Stimulated activated CD4-positive, alpha-beta T cell treated with anti-CD3 and anti-CD28 coated beads, TNF-alpha, amount 100 ng/mL, for 1 hour (primary cell): ENCODE results near the gene GRK3.

ENCODE experiments used
- DNase-seq, 3 donors: peaks; one replicate each; pipeline ENCODE4 v3.0.0-alpha.2; 2020; ENCODE audit warnings: low read depth in 3 of 3, low spot score in 1 of 3

The GRK3 gene

DNA sequence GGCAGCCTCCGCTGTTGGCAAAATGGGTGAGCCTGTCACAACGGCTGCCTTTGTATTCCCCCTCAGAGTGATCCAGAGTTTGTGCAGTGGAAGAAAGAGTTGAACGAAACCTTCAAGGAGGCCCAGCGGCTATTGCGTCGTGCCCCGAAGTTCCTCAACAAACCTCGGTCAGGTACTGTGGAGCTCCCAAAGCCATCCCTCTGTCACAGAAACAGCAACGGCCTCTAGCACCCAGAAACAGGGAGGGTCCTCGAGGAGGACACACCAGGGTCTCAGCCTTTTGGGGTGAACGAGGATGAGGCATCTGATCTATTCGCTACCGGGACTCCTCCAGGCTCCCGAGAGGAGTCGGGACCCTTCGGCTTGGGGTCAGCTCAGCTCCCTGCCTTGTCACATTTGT is 157.7 kb downstream of the GRK3 start:
- DNase-seq, result no peak

DNA sequence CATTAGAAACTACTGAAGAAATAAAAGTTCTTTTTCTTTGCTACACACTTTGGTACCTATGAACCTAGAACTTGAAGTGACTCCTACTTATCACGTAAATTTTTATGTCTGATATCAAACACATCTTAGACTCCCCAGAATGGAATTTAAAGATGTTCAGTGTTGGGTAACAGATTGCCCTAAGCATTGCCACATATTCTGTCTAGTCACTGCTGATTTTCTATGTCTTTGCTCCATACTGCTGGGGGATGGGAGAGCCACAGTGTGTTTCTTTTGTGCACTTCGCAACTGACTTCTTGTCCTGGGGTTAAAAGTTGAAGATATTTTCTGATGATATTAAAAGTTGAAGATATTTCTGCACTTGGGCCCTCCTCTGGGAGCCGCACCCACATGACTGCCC is 158.2 kb downstream of the GRK3 start:
- DNase-seq, result no peak

DNA sequence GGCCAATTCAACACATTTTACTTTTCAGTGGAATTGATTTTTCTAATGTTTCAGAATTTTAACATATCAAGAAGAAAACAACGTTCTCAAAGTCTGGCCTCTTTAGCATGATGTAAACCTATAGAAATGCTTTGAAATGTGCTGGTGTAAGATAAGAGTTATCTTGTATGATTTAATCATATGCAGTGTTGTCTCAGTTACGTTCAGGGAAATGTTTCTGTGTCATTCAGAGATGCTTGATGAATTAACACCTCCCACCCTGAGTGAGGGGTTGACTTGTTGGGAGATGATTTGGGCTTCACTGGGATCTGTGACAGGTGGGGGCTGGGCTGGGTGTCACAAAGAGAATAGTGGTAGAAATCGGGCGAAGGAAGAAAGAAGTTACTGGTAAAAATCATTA is 161.8 kb downstream of the GRK3 start:
- no peak for DNase-seq

DNA sequence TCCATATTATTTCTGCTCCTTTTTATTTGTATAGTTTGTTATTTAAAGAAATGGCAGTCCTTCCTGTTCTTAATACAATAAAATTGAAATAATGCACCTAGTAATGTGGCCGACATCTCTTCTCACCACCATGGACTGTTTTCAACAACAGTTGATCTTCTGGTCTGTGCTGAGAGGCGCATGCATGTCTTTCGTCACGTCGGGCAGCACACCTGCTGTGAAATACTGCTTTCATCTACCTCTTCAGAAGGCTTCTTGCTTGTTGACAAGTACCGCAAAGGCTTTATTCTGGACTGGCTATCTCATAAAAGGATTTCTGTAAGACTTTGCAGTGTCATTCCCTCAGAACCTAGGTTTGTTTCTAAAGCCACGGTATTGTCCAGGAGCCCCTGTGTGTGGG is 163.6 kb downstream of the GRK3 start:
- DNase-seq, result no peak

DNA sequence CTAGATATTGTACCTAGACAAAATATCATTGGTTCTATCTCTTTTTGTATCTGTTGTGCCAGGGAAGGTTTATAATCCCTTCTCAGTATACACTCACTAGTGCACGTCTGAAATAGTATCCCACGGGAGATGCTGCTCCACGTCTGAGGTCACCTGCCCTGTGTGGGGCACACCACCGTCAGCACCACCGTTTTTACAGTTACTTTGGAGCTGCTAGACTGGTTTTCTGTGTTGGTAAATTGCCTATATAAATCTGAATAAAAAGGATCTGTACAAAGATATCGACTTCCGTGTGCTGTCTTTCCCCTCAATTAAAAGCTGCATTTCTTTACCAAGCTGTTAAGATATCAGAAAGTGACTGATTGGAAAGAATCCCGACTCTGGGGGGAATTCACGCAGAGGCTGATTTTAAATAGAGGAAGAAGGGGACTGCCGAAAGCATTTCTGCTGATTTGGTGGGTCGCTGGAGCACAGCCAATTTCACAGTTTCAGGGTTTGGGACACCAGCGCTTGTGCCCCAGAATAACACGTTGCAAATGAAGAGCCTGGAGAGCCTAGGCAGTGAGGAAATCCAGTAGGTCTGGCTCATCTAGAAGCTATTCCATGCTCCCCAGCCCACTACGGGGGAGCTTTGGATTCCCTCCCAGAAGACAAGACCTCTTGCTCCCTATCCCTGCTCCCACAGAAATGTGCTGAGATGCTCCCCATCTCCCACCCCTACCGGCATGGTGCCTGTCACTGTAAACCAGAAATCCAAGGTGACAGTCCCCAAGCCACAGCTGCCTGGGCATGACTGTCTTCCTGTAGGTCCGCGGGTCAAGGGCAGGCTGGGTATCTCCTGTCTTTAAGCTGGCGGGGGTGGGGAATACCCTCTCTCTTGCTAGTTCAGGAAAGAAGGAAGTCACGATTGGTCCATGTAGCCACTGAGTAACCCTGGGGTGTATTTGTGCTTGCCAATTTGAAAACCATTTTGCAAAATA is 164.8 kb downstream of the GRK3 start:
- DNase-seq, result no peak

DNA sequence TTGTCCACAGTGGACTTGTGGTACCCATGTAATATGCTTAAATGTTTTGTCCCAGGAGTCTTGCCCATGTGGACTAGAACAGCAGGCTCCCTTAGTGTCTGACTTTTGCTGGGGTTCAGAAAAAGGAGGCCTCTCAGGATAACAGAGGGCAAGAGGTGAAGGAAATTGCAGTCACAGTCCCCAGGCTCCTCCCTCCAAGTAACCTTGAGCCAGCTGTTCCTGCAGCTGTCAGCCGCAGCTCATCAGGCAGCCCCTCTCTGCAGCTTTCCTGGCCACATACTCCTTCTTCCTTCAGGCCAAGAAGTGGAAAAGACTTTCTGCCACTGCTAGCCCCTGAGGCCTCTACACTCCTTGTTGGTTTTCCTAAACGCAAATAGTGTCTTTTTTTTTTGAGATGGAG is 171.2 kb downstream of the GRK3 start:
- DNase-seq, result no peak

DNA sequence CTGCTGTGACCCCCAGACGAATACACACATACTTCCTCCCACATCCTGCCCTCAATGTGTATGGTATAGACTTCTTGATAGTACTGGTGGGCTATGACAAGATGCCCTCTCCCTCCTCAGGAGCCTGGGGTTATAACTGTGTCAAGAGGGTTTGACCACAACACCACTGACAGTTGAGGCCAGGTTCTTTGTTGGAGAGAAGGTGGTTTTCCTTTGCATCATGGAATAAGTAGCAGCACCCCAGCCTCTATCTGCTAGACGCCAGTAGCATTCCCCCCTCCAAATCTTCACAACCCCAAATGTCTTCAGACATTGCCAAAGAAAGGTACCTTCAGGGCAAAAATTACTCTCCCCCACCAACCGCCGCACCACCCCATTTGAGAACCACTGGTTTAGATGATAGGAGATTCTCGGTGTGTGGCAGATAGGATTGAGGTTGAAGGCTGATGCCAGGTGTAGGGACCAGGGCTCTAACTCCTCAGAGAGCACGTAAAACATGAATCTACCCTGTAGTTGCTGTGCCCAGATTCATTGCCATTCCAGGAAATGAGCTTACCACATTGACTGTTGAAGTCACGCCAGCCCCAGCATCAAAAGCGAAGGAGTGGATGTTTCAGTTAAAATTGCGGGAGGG is 172.0 kb downstream of the GRK3 start:
- DNase-seq, result no peak

DNA sequence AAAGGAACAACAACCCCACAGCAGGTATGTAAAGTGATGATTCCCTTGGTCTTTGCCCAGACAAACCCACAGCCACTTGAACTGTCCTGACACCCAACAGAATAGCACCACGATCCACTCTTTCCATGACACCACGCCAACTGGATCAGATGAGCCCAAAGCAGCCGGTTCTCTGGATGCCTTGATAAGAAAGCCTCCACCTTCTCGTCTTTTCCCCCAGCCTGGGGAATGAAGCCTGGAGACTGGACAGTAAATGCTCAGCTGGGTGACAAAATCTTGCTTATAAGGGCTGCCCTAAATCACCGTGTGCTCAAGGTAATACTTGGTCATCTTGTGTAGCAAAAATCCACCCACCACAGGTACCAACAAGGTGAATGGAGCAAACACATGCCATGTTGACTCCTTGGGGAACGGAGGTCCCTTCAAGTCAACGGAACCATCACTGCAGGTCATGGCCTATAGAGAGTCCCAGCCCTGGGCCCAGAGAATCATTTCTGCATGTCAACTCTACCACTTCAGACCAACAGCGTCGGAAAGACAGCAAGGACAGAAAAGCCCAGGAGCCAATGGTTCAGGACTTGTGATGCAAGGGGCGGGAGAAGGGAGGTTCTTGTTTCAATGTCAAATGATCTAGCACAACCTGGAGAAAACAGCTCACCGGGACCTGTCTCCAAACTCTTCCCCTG is 175.3 kb downstream of the GRK3 start:
- DNase-seq, result no peak

DNA sequence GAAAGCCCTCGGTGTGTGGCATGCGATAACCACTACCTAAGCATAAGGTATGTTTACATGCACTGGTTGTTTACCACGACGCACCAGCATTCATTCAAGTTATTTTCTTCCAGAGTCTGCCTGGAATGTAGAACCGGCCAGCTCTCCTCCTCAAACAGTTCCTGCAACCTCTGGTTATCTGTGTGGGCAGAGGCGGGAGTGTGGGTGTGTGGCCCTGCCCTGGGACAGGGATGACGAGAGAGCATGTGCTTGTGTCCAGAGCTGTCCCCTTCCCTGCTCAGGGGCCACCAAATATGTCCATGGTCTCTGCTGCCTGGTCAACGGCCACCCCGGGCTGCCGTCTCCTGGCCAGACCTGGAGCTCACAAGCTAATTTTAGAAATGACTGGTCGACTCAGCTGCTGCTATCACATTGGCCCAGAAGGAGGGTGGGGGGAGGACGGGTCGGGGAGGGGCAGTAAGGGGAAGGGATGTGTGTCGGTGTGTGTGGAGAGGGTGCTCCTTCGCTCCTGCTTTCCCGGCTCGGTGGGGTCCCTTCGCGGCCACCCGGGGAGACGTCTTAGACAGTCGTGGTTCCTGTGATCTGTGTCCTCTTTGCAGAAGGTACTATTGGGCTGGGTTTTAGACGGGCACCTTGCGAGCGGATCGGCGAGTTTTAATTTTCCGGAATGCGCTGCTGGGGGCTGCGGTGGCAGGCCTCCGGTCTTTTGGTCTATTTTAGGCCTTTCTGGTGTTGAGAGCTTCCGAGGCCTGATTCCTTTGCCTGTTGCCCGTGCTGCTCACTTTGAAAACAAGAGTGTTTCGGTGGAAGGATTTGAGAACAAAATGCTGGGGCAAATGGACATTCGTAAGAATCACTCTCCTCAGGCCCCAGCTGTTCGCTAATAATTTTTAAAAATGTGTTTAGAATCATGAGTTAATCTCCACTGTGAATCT is 177.5 kb downstream of the GRK3 start, which contains the start of gene MYO18B:
Gene MYO18B (plus strand): TSS at position 497 of the 935 bp plus-strand sequence. CDS start 18,905 bp downstream, outside the sequence.
- DNase-seq, result no peak

DNA sequence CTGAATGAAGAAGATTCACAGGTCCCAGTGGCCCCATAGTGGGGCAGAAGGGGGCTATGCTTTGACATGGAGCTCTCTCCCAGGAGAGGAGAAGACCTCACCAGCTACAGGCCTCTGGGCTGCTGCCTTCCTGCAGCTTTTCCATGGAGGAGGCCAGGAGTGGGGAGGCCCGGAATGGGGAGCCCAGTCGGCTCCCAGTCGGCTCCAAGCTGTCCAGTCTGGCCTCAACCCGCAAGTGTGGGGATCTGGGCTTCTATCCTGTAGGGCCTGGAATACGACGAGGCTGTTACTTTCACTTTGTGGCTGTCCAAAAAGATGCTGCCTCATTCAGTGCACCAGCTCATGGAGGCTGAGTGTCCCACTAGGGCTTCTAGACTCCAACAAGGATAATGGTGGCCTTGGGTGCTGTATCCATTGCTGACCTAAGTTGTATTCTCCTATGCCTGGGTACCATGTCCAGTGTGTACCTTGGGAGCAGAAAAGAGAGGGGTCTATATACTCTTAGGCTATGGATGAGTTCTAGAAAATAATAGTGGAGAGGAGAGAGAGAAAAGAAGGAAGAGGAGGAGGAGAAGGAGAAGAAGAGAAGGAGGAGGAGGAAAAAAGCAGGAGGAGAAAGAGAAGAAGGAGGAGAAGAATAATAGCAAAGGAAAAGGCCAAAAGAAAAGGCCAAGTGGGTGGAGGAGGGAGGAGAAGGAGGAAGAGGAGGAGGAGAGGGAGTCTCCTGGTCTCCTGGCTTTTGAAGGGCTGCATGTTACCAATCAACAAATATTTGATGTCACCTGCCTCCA is 178.6 kb downstream of the GRK3 start:
- no peak for DNase-seq

DNA sequence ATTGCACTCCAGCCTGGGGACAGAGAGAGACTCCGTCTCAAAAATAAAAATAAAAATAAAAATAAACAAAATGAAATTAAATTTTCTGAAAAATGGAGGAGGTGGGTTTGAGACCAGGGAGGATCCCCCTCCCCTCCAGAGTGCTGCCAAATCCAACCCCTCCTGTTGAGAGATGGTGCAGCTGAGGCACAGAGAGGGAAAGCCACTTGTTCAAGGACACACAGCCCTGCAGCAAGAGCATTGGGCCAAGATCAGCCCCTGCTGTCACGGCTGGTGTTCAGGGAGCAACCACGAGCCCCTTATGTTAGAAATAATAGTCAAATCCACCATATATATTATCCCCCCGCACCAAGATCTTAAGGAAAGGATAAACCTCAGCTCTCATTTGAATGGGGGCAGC is 180.2 kb downstream of the GRK3 start:
- no peak for DNase-seq

DNA sequence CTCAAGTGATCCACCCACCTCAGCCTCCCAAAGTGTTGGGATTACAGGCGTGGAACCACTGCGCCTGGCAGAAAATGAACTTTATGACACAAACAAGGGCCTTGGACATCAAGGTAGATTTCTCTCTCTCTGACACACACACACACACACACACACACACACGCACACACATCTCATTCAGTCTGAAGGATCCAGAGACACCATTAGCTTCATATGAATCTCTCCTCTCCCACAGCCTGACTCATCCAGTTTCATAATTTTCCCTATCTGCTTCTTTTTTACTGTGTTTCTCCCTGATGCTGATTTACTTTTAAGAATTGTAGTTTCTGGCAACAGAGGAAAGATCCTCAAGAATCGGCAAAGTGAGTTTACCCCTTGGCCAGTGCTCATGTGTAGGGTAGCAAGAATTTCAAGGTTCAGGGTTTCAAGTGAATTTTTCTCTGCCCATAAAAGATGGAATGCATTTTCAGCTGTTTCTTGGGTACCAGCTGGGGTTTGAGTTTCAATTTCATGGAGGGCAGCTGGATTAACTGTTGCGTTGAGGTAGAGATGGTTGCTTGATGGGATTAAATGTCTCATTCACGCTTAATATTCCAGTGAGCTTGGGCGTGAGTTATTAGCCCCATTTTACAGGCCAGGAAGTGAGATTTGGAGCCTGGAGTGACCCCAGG is 181.0 kb downstream of the GRK3 start:
- no peak for DNase-seq

DNA sequence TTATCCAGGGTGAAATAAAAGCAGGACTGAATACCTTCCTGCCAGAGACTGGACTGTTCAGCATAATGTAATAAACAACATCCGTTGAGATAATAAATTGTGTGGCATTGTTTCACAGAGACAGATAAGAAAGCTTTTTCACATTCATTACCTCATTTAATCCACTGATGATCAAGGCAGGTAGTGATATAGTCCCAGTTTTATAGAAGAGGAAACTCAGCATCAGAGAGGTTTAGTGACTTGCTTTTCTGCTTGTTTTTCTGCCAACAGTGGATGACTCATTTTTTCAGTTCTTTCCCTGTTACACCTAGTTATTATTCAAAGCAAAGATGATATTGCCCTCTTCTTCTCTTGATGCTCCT is 181.5 kb downstream of the GRK3 start:
- DNase-seq, result no peak

DNA sequence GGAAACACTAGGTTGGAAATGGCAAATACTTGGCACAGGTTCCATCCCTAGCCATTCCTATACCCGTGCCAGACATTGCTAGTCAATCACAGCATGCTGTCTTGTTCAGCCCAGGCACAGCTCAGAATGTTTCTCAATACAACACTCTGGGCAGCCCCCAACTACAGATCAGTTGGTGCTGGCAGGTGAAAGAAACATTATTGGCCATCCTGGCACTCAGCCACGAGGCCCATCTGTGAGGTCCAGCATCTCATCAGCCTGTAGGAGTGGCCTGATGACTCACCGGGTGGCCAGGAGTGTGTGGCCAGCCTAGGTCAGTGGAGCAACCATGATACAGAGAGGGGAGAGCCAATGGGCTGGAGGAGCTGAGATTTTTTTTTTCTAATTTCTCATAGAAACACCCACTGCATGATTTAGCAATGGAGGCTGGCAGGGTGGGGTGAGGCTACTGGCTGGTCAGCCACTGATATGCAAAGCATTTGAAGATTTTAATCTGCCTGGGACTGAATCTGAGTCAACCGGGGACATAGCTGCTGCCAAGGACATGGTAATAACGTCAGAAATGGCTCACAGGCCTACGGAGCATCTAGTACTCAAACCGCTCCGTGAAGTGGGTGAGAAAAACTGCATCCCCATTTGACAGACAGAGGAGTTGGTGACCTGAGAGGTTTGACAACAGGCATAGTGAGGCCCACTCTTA is 182.9 kb downstream of the GRK3 start:
- DNase-seq, result no peak

DNA sequence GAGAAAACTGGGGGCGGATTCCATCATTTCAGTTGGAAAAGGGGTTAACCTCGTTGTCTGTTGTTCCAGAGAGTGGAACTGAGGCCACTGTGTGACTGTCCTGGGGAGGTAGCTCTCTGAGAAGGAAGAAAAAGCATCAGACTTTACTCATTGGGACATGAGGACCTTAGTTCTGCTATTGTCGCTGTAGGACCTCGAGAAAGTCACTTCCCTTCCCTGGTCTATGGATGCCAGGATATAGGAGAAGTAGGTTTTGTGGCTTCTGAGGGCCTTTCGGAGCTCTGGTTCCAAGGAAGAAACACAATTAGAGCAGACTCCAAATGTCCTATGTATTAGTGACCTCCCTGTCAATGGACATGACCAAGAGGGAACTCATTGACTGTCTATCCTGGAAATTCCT is 183.7 kb downstream of the GRK3 start:
- DNase-seq, result no peak

DNA sequence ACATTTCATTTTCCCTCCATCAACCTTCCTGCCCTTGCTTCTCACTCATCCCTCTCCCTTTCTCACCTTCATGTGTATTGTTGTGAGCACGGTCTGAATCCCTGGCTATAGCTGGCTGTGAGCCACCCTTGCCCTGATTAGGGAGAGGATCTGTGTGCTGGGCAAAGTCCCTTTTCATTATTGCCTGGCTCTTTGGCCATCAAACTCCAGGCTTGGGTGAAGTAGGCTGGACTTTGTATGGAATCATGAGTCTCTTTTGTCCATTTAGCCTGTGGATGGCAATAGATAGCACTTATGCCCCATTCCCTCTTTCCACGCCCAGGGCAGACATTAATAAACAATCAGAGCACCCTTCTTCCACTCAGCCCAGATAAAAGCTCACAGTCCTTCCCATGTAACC is 184.2 kb downstream of the GRK3 start:
- DNase-seq, result no peak

DNA sequence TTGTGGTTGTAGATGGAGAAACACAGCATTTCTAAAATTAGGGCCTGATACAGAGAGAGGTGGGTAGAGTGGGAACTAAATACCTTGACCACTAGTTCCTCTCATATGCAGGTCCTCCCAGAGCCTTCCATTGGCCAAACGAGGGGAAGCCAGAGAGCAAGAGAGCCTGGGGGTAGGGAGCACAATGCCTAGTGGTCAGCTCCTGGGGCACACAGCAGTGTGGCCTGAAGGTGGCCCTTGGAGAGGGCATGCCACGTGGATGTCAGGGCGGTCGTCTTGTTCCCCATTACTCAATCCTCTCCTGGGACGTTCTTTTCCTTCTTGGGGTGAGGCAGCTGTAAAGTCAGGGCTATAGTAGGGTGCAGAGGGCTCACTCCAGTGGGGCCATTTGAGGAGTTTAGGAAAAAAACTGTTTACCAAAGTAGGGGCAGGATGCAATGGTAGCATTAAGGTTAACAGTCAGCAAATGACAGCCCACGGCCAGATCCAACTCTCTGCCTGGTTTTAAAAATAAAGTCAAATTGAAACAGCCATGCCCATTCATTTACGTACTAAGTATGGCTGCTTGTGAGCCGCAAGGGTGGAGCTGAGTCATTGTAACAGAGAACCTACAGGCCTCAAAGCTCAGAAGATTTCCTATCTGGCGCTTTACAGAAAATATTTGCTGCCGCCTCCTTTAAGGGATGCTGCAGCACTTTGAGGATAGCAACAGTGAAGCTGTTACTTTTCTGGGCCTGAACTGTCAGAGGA is 185.1 kb downstream of the GRK3 start:
- no peak for DNase-seq

DNA sequence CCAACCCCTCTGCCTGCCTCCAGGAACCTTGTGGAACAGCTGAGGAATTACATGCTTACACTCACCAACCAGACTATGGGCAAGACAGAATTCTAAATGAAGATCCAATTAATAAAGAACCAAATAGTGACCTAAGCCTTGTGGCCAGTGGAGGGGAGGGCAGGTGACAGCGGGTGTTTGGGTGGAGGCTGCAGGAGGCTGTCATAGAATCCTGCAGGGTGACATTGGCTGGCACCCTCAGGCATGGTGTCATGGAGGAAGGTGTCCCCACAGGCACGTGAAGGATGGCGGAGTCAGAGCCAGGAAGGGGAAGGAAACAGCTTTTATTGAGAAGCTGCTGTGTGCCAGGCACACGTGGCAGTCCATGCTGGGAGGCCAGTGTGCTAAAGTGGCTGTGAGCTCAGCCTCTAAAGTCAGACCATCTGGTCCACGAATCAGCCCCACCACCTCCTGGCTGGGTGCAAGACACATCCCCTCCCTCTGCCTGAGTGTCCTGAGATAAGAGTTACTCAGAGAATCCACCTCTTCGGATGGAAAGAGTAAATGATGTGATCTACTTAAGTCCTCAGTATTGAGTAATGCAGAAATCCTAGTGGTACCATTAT is 186.2 kb downstream of the GRK3 start:
- DNase-seq, result no peak
